ENCODE measurements around the gene NCOR1.

NCOR1 gene

DNA sequence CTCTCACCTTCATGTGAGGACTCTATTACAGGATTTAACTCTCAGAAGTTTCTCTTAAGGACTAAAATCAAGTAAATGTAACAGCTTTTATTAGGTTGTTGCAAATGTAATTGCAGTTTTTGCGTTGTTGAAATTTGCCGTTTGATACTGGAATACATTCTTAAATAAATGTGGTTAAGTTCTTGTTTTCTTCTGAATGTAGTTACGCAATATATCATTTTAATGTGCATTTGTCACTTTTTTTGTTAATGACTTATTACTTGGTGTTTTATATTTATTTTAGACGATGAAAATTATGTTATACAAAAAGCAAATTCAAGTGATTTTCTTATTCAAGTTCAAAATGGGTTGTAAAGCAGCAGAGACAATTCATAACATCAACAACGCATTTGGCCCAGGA is 139.4 kb downstream of the NCOR1 start:
- no peak overlapping the region for H2AFZ ChIP-seq (ENCODE audit: low read depth, low read length, severe bottlenecking)
- H3K4me3 ChIP-seq (ENCODE audit: insufficient read depth, low read length, poor library complexity, severe bottlenecking) = no peak overlapping the region
- no peak overlapping the region for H3K27ac ChIP-seq (ENCODE audit: low read depth, low read length)
- TF ChIP-seq, protein P1, sequence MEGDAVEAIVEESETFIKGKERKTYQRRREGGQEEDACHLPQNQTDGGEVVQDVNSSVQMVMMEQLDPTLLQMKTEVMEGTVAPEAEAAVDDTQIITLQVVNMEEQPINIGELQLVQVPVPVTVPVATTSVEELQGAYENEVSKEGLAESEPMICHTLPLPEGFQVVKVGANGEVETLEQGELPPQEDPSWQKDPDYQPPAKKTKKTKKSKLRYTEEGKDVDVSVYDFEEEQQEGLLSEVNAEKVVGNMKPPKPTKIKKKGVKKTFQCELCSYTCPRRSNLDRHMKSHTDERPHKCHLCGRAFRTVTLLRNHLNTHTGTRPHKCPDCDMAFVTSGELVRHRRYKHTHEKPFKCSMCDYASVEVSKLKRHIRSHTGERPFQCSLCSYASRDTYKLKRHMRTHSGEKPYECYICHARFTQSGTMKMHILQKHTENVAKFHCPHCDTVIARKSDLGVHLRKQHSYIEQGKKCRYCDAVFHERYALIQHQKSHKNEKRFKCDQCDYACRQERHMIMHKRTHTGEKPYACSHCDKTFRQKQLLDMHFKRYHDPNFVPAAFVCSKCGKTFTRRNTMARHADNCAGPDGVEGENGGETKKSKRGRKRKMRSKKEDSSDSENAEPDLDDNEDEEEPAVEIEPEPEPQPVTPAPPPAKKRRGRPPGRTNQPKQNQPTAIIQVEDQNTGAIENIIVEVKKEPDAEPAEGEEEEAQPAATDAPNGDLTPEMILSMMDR (IDR thresholded peaks at IDR 0.05; ENCODE audit: insufficient read depth, low read length, poor library complexity, severe bottlenecking) = no peak
- no peak for TF ChIP-seq EZH2phosphoT487 (conservative IDR thresholded peaks at IDR 0.05; ENCODE audit: low read length)
- no peak overlapping the region for H3K9ac ChIP-seq (ENCODE audit: low read length)
- H3K9me3 ChIP-seq (ENCODE audit: insufficient read depth, low read length) = no peaks in the 10 kb centered on the region
- H3K27me3 ChIP-seq (ENCODE audit: low read length) = no peaks in the 10 kb centered on the region
- peaks cover 23% of the 10 kb centered on the region for H3K36me3 ChIP-seq (ENCODE audit: low read length)
- no peak overlapping the region for H3K4me2 ChIP-seq (ENCODE audit: low read depth, low read length, poor library complexity, severe bottlenecking)
- no peaks in the 10 kb centered on the region for H3F3A ChIP-seq (ENCODE audit: insufficient read depth)
- H3K79me2 ChIP-seq (ENCODE audit: insufficient read depth, low read length) = no peaks in the 10 kb centered on the region
- H3K9me2 ChIP-seq (replicated peaks; ENCODE audit: insufficient read depth, low read length) = no peaks in the 10 kb centered on the region
- no peaks in the 10 kb centered on the region for H4K20me1 ChIP-seq (ENCODE audit: low read depth, low read length)

DNA sequence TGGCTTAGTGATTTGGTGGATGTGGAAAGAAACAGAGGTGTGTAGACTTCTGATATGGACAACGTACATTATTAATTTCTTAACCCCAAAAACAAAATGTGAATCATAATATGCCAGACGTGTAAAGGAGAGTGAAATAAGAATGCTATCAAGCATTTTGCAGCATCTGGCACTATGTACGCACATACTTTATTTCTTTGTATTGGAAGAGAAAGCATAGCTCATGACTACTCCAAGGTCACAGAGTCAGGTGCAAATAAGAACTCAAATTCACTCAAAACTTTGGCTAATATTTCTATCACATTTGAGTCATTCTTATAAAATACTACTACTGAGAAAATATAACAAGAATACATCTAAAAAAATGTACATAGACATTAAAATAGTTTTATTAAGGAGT is 140.9 kb downstream of the NCOR1 start:
- no peaks in the 10 kb centered on the region for H3K27me3 ChIP-seq (ENCODE audit: low read length)
- no peak overlapping the region for H3K4me2 ChIP-seq (ENCODE audit: low read depth, low read length, poor library complexity, severe bottlenecking)
- no peaks in the 10 kb centered on the region for H3K9me2 ChIP-seq (replicated peaks; ENCODE audit: insufficient read depth, low read length)
- peaks cover 15% of the 10 kb centered on the region for H3K36me3 ChIP-seq (ENCODE audit: low read length)
- no peaks in the 10 kb centered on the region for H3F3A ChIP-seq (ENCODE audit: insufficient read depth)
- no peaks in the 10 kb centered on the region for H3K79me2 ChIP-seq (ENCODE audit: insufficient read depth, low read length)
- H4K20me1 ChIP-seq (ENCODE audit: low read depth, low read length) = no peaks in the 10 kb centered on the region
- H3K4me3 ChIP-seq (ENCODE audit: insufficient read depth, low read length, poor library complexity, severe bottlenecking) = no peak overlapping the region
- no peak overlapping the region for H2AFZ ChIP-seq (ENCODE audit: low read depth, low read length, severe bottlenecking)
- H3K9me3 ChIP-seq (ENCODE audit: insufficient read depth, low read length) = no peaks in the 10 kb centered on the region
- H3K27ac ChIP-seq (ENCODE audit: low read depth, low read length) = no peak overlapping the region
- no peak overlapping the region for H3K9ac ChIP-seq (ENCODE audit: low read length)
- no peak for TF ChIP-seq EZH2phosphoT487 (conservative IDR thresholded peaks at IDR 0.05; ENCODE audit: low read length)
- TF ChIP-seq, protein P1 (IDR thresholded peaks at IDR 0.05; ENCODE audit: insufficient read depth, low read length, poor library complexity, severe bottlenecking) = no peak

DNA sequence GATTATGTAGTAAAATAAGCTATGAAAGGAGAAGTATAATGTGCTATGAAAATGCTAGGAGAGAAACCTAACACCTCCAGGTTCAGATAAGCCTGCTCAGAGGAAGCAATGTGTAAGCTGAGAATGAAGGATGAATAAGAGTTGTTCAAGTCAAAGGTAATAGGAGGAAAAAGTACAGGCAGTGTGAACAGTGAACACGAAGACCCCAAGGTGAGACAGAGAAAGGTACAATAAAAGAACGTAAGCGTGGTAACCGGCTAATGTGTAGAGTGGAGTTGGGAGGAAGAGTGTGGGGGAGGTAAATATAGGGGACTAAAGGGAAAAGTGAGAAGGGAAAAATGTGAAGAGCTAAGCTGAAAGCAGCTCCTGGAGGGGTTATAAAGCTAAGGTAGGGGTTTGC is 141.5 kb downstream of the NCOR1 start:
- Histone ChIP-seq H3K4me3 (ENCODE audit: insufficient read depth, low read length, poor library complexity, severe bottlenecking) (no peak overlapping the region), H3K36me3 (ENCODE audit: low read length) (peaks cover 13% of the 10 kb centered on the region), H3K4me2 (ENCODE audit: low read depth, low read length, poor library complexity, severe bottlenecking) (no peak overlapping the region), H3K9ac (ENCODE audit: low read length) (no peak overlapping the region), H4K20me1 (ENCODE audit: low read depth, low read length) (no peaks in the 10 kb centered on the region), H3F3A (ENCODE audit: insufficient read depth) (no peaks in the 10 kb centered on the region), H3K9me3 (ENCODE audit: insufficient read depth, low read length) (no peaks in the 10 kb centered on the region), H3K27ac (ENCODE audit: low read depth, low read length) (no peak overlapping the region), H3K27me3 (ENCODE audit: low read length) (no peaks in the 10 kb centered on the region), H3K79me2 (ENCODE audit: insufficient read depth, low read length) (no peaks in the 10 kb centered on the region), H3K9me2 (replicated peaks; ENCODE audit: insufficient read depth, low read length) (no peaks in the 10 kb centered on the region), H2AFZ (ENCODE audit: low read depth, low read length, severe bottlenecking) (no peak overlapping the region)
- TF ChIP-seq EZH2phosphoT487 (conservative IDR thresholded peaks at IDR 0.05; ENCODE audit: low read length) = no peak
- TF ChIP-seq, protein P1 (IDR thresholded peaks at IDR 0.05; ENCODE audit: insufficient read depth, low read length, poor library complexity, severe bottlenecking) = no peak
